Superior temporal gyrus (tissue), 1 donor: ENCODE results near the gene CKS1B.

Source experiments
- DNase-seq: peaks from one replicate; pipeline ENCODE4 v3.0.0-alpha.2; 2016; ENCODE audit errors: extremely low spot score

The CKS1B gene

DNA sequence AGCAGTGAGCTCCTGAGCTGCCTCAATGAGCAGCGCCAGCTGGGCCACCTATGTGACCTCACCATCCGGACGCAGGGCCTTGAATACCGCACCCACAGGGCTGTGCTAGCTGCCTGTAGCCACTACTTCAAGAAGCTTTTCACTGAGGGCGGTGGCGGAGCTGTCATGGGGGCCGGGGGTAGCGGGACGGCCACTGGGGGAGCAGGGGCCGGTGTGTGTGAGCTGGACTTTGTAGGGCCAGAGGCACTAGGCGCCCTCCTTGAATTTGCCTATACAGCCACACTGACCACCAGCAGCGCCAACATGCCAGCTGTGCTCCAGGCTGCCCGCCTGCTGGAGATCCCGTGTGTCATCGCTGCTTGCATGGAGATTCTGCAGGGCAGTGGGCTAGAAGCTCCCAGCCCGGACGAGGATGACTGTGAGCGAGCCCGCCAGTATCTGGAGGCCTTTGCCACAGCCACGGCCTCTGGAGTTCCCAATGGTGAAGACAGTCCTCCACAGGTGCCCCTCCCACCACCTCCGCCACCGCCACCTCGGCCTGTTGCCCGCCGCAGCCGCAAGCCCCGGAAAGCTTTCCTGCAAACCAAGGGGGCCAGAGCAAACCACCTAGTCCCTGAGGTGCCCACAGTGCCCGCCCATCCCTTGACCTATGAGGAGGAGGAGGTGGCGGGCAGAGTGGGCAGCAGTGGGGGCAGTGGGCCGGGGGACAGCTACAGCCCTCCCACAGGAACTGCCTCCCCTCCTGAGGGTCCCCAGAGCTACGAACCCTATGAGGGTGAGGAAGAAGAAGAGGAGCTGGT, 40.4 kb downstream of the CKS1B start:
- DNase-seq, result no peak

DNA sequence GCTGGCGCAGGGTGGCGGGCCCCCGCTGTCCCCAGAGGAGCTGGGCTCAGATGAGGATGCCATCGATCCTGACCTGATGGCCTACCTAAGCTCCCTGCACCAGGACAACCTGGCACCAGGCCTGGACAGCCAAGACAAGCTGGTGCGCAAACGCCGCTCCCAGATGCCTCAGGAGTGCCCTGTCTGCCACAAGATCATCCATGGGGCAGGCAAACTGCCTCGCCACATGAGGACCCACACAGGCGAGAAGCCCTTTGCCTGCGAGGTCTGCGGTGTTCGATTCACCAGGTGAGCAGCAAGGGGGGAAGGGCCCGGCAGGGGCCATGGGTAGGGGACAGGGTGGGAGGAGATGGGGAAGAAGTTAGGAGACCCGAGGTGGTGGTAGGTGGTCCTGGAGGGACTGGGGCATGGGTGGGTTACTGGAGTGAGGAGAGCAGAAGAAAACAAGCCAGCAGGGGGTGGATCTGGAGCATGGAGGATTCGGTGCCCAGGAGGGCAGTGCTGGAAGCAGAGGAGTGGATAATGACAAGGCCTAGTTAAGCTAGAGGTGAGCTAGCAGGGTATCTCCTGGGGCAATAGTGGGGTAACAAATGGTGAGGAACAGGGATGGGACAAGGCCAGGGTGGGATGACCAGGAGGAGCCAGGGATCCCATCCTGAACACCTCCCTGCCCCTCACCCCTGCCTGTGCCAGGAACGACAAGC, 41.2 kb downstream of the CKS1B start:
- no peak for DNase-seq

DNA sequence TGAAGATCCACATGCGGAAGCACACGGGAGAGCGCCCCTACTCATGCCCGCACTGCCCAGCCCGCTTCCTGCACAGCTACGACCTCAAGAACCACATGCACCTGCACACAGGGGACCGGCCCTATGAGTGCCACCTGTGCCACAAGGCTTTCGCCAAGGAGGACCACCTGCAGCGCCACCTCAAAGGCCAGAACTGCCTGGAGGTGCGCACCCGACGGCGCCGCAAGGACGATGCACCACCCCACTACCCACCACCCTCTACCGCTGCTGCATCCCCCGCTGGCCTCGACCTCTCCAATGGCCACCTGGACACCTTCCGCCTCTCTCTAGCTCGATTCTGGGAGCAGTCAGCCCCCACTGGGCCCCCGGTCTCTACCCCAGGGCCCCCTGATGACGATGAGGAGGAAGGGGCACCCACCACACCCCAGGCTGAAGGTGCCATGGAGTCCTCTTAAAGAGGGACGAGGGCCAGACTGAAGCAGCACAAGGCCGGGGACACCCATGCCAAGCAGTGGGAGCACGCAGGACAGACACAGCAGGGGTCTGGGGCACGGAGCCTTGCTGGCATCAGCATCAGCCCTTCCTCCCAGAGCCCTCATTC, 41.9 kb downstream of the CKS1B start:
- DNase-seq, result no peak

DNA sequence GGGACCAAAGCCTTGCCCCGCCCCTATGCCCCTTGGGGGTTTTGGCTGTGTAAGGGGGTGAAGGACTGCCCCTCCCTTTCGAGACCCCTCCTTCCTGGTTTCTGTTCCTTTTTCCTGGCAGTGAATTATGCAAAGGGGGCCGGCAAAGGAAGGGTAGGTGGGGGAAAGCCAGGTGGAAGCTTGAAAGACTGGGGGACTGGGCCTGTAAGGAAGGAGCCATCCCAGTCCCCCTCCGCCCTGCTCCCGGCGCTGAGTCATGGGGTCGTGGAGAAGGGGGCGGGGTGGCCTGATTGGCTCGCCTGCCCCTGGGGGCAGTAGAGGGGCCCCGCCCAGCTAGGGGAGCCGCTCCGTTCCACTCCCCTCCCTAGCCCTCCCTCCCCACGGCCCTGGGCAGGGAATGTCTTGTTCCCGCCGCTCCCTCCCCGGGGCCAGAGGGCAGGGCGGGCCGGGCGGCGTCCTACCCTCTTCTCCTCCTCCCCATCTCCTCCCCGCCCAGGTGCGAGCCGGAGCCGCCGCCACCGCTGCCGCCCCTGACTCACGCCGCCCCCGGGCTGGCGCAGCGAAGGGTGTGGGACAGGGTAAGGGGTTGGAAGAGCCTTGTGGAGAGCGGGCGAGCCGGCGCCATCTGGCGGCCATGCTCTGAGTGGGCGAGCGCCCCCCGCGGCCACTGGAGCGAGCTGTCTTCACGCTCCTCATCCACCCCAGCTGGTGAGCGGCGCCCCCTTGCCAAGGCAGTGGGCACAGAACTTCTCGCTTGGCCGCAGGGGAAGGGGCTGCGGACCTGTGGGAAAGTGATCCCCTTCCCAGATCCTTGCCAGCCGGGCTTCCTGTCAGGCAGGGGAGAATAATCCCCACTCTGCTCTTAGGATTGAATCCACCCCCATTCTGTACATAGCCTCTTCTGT, 42.8 kb downstream of the CKS1B start:
- DNase-seq, result peak; percentile 84

DNA sequence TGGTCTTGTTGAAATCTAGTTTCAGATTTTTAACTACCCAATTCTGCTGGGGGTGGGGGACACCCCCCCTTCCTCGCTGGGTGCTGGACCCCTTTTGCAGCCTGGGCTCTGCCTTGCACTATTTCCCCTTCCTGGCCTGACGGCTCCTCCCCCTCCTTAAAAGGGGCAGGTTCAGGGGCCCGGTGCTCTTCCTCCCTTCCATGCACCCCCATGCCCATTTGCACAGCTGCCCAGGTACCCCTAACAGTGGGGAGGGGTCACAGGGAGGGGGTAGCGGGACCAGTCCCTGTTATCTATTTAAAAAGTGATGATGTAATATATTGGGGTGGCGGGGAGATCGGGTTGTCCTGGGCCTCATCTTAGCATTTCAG, 43.5 kb downstream of the CKS1B start:
- DNase-seq, result no peak

DNA sequence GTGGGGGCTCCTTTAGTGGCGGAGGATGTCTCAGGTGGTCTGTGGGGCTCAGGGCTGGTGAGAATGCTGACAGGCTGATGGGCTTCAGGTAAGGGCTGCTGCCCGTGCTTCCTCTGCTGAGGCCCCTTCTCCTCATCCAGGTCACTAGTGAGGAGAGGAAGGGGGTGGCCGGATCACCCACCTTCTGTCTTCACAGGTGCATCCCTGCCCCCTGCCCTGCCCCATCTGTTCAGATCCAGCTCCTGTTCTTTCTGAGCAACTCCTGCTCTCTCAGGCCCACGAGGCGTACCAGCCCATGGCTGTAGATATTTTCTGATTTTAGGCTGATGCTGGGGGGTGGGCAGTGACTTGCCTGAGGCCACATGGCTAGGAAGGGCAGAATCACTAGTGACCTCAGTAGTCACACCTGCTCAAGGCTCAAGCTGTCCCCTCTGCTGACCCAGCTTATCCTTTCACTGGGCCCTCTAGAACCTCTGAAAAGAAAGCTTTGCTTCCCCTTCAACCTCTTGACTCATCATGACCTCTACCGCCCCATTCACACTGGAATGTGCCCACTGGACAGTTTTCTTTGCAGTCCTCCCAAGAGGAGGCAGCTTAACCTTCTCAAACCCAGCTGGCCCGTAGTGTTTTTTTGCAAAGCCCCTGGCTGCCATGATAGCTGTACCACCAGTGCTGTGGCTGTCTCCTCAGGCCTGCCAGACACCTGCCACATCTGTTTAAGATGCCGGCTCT, 44.3 kb downstream of the CKS1B start:
- no peak for DNase-seq

DNA sequence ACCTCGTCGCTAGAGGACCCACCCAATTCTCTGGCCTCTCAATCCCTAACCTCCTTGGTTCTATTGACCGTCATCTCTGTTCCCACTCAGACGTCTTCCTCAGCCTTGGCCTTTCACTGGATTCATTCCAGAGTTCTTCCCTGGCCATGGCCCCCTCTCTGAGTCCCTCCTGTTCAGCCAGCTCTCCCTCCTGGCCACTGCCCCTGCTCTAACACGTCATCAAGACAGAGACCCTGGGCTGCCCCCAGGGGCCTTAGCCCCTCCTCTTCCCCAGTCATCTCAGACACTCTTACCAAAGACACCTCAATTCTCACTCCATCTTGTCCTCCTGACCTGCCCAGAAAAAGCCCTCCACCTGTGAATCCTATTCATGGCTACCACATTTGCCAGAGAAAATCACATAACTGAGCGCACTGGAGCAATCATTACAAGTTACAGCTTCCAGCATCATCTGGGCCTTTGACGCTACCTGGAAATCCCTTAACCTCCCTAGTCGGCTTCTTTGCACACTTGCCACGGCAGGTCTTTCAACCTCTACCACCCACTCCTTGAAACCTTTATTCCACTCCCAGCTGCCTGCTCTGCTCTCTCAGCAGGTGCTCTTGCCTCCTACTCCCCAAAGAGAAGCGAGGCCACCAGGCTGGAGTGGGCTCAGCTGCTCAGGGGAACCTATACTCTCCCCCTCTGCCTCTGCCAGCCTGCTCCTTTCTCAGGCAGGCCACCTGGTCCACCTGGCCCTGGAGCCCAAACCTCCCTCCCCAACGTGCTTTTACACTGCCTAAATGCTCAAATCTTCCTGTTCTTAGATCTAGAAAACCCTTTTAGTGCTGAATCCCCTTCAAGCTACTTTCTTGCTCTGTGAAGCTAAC, 45.1 kb downstream of the CKS1B start:
- no peak for DNase-seq

DNA sequence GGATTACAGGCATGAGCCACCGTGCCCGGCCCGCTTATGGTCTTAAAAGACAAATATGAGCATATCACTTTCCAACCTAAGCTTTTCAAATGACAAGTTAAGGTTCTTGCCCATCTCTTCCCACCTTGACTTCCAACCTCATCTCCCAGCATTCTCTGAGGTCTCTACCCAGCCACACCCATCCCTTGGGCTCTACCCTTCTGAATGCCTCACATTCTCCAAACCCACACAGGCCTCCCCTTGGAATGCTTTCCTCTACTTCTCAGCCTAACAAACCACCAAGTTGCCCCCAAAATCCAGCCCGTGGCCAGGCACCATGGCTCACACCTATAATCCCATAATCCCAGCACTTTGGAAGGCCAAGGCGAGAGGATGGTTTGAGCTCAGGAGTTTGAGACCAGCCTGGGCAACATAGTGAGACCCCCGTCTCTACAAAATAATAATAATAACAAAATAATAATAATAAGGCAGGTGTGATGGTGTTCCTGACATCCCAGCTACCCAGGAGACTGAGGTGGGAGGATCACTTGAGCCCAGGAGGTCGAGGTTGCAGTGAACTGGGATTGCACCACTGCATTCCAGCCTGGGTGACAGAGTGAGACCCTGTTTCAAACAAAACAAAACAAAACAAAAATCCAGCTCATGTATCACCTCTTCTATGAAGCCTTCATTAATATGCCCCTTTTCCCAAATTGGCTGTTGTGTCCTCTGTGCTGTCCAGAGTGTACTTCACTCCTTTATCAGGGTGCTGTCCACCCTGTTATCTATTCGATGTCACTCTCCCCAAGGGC, 47.9 kb downstream of the CKS1B start:
- DNase-seq, result no peak

DNA sequence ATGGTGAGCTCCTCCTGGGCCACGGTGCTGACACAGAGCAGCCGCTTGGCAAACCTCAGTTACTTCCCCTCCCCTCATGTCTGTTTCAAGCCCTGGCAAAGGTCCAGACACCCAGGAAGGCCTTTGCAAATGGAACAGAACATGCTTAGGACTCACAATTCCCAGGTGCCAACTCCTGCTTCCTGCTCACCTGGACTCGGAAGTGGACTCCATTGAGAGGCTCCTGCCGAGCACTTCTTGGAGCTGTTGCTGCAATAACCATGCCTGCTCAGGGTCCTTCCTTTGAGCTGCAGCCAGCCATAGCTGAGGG, 48.4 kb downstream of the CKS1B start:
- DNase-seq, result no peak

DNA sequence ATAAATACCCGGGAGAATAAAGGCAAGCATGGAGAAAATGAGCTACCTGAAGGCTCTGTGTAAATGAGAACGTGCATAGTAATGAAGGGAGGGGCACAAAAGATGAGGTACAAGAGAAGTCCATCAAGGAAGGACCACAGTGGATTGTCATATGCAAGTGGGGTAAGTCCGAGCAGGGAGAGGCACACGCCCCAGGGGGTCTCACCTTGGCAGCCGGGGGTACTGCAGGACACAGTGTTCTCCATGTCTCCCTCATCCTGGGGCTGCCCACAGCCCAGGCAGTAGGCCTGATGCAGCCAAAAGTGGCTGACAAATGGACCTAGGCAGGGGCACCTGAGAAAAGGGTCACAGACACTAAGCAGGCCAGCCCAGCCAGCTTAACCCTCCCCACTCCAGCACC, 49.1 kb downstream of the CKS1B start:
- DNase-seq, result no peak

DNA sequence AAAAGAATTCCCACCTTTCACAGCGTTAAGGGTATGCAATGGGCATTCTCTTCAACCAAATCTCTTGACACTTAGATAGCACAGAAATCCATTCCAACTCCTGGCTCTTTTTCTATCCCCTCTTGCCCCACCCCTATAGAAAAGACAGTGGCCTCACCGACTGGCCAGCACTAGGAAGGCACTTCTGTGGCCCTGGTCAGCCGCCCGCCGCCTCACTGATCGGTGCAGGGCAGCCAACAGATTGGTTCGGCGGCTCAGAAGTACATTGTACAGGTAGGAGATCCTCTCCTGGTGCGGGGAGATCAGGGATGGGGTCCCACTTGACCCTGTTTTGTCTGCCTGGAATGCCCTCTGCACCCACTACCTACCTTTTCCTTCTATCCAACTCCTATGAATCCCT, 49.8 kb downstream of the CKS1B start:
- no peak for DNase-seq

DNA sequence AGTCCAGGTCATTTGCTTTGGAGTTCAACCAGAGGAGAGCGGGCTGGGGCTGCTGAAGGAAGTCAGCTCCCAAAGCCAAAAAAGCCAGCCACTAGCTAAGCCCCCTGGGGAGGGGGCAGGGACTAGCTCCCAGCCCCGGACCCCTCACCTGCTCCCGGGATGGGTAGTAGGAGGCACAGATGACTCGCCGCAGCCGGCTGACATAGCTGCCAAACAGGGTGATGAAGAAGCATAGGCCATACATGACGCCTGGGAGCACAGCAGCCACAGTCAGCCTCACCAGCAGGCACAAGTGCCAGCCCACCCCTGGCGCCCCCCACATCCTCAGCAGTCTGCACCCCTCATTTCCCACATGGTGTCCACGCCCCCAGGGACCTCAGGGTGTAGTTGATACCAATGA, 51.7 kb downstream of the CKS1B start:
- no peak for DNase-seq

DNA sequence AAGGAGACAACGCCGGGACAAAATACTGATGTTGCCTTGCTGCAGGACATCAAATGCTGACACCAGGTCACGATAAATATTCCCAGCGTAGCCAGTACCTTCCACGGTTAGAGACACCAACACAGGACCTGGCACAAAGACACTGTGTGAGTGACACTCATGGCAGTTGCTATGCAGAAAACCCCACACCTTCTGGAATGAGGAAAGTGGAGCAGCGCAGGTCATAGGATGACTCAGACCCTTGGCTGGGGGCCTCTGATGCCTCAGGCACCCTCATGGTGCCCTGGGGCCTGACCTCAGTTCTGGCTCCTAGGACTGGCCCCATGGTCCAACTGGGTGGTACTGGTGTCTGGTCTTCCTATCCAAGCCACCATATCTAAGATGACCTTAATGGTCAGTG, 52.1 kb downstream of the CKS1B start:
- DNase-seq, result no peak
